ENCODE data around the gene SPATA21.

- no peak for TF ChIP-seq AFF4 (CRISPR knock-in tag; IDR thresholded peaks at IDR 0.05; ENCODE audit: borderline replicate concordance)
- TF ChIP-seq, protein P1, sequence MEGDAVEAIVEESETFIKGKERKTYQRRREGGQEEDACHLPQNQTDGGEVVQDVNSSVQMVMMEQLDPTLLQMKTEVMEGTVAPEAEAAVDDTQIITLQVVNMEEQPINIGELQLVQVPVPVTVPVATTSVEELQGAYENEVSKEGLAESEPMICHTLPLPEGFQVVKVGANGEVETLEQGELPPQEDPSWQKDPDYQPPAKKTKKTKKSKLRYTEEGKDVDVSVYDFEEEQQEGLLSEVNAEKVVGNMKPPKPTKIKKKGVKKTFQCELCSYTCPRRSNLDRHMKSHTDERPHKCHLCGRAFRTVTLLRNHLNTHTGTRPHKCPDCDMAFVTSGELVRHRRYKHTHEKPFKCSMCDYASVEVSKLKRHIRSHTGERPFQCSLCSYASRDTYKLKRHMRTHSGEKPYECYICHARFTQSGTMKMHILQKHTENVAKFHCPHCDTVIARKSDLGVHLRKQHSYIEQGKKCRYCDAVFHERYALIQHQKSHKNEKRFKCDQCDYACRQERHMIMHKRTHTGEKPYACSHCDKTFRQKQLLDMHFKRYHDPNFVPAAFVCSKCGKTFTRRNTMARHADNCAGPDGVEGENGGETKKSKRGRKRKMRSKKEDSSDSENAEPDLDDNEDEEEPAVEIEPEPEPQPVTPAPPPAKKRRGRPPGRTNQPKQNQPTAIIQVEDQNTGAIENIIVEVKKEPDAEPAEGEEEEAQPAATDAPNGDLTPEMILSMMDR (IDR thresholded peaks at IDR 0.05) = no peak
These were observed 38.8 kb downstream of the SPATA21 start for GRCh38 chr1:16398371-16398953.

Measured in WTC11 (cell line).